ENCODE data around the gene MS4A7.

DNA sequence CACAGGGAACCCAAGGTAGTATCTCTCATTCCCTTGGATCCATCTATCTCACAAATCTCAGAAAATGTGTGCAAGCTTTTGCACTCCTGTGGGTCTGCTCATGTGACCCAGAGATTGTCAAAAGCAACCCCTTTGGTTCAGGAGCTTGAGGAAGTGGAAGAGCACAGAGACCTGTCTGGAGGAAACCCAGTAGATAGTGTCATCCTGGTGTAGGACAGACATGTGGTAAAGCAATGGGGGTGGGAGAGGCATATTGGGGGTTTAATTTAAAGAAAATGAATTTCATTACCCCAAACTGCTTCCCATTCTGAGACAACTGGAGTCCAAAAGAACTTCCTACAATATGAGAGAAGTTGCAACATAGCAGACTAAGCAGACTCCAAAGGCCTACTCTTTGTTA is 12.1 kb downstream of the MS4A7 start:
- TF ChIP-seq POLR2AphosphoS5 (IDR thresholded peaks at IDR 0.05) (no peak), EP300 (IDR thresholded peaks at IDR 0.05) (no peak), POLR2A (IDR thresholded peaks at IDR 0.05) (no peak)
- TF ChIP-seq, protein P1, sequence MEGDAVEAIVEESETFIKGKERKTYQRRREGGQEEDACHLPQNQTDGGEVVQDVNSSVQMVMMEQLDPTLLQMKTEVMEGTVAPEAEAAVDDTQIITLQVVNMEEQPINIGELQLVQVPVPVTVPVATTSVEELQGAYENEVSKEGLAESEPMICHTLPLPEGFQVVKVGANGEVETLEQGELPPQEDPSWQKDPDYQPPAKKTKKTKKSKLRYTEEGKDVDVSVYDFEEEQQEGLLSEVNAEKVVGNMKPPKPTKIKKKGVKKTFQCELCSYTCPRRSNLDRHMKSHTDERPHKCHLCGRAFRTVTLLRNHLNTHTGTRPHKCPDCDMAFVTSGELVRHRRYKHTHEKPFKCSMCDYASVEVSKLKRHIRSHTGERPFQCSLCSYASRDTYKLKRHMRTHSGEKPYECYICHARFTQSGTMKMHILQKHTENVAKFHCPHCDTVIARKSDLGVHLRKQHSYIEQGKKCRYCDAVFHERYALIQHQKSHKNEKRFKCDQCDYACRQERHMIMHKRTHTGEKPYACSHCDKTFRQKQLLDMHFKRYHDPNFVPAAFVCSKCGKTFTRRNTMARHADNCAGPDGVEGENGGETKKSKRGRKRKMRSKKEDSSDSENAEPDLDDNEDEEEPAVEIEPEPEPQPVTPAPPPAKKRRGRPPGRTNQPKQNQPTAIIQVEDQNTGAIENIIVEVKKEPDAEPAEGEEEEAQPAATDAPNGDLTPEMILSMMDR (IDR thresholded peaks at IDR 0.05), result no peak

Data from stomach (tissue), 4 donors.